Heart left ventricle (tissue), 16 donors: ENCODE data around the gene TDRD6. TPM values are rescaled to one million over a fixed set of nuclear protein-coding genes. Genes with fewer than 3 reads are reported as not detected.

Source experiments
- ATAC-seq, 4 donors: fragments of 200-7000 bp; cut with Tn5 transposase; one replicate each; pipeline ENCODE4 v1.9.1; 2020 to 2022; ENCODE audit warnings: moderate library complexity in 4 of 4, mild to moderate bottlenecking in 3 of 4, moderate number of reproducible peaks in 1 of 4
- DNase-seq, 5 donors: peaks; one replicate each; pipeline ENCODE4 v3.0.0-alpha.2; 2020
- H3K27ac ChIP-seq, 12 donors: fragments of 200-600 bp; sonication (generic) in 4 of 12; one replicate each; pipeline versions ENCODE4 v1.5.0 to v1.8.0; 2016 to 2022; ENCODE audit warnings: mild to moderate bottlenecking in 2 of 12
- H3K27me3 ChIP-seq, 9 donors: fragments of 200-600 bp; sonication (generic) in 2 of 9; one replicate each; pipeline versions ENCODE4 v1.5.1 to v1.8.0; 2016 to 2022; ENCODE audit warnings: mild to moderate bottlenecking in 3 of 9
- H3K36me3 ChIP-seq, 9 donors: fragments of 200-600 bp; sonication (generic) in 2 of 9; one replicate each; pipeline versions ENCODE4 v1.5.0 to v1.8.0; 2018 to 2022; ENCODE audit warnings: mild to moderate bottlenecking in 2 of 9
- H3K4me1 ChIP-seq, 12 donors: fragments of 200-600 bp; sonication (generic) in 4 of 12; one replicate each; pipeline versions ENCODE4 v1.5.0 to v1.8.0; 2016 to 2022; ENCODE audit warnings: mild to moderate bottlenecking in 3 of 12
- H3K4me3 ChIP-seq, 12 donors: fragments of 200-600 bp; sonication (generic) in 4 of 12; one replicate each; pipeline versions ENCODE4 v1.5.0 to v1.8.0; 2017 to 2022; ENCODE audit warnings: mild to moderate bottlenecking in 9 of 12, moderate library complexity in 4 of 12
- H3K9me3 ChIP-seq, 12 donors: fragments of 200-600 bp; sonication (generic) in 4 of 12; one replicate each; pipeline versions ENCODE4 v1.5.0 to v1.8.0; 2016 to 2022; ENCODE audit warnings: mild to moderate bottlenecking in 1 of 12
- CTCF ChIP-seq, 12 donors: fragments of 200-600 bp; sonication (generic) in 4 of 12; IDR thresholded peaks; one replicate each; pipeline versions ENCODE4 v1.5.0 to v1.8.0; 2018 to 2022; ENCODE audit warnings: antibody characterized with exemption in 12 of 12, mild to moderate bottlenecking in 5 of 12
- POLR2A ChIP-seq, 2 donors: fragments of 450-650 bp; IDR thresholded peaks; one replicate each; pipeline ENCODE4 v1.6.1; 2017; ENCODE audit warnings: antibody characterized with exemption in 2 of 2, mild to moderate bottlenecking in 2 of 2, moderate library complexity in 2 of 2
- WGBS, 4 donors: extraction: QIAGEN DNeasy Blood & Tissue Kit in 2 of 4; methylation state at CpG; one replicate each; pipeline versions ENCODE4 v1.1.5 to v1.1.7; 2013 to 2018; 5-methylcytosine and 5-hydroxymethylcytosine counted together
- intact Hi-C, 10 donors: fragments of 100-400 bp; cut with DNase I; formaldehyde crosslinking; loops; one replicate each; pipeline versions ENCODE4 v1.11.1 to v1.14.2; 2022
- polyA plus RNA-seq, 2 donors: library from polyadenylated mRNA; stranded (reverse); fragments of 200-250 nt; gene quantifications; one replicate each; pipeline ENCODE4 v1.2.3, GENCODE V29; 2013
- total RNA-seq, 9 donors: library from RNA; depleted of rRNA in 2 of 9; stranded (reverse); fragments of >200 nt in 2 of 9; fragmentation: NEBNext Ultra II Directional in 3 of 9; extraction: Animal tissue kit (Norgen Biotek cat#: 25700) in 3 of 9; gene quantifications; one replicate each; pipeline versions ENCODE4 v1.1.0 to v1.2.4, GENCODE V29; 2016 to 2023
- donor health status: ischemic (EF 13 %, LVEDD 7.1; RV severe dilation, severe dysfunction).
- donor health status: healthy with polysubstance abuse.
- donor health status: DM: no; HTN: yes; CAD: no.
- donor health status: DM: no; HTN: no; CAD: no.
- donor health status: ischemic (EF 25% LVEDD 6.9; RV normal size, moderate dysfunction).
- donor health status: ischemic (EF 25% LVEDD 5.7; RV mildly dilated, moderate dysfunction).
- donor health status: healthy.
- donor health status: DM: yes; HTN: yes; CAD: no.
- donor health status: ischemic (EF 35%, LVEDD 5.7; RV mildly dilated, moderate dysfunction).
- donor health status: nonischemic (EF 11% LVEDD 7.7; RV severe dilation, severe dysfunction).
- donor health status: DM: yes; HTN: yes; CAD: no.
- donor health status: PGD.
- donor health status: ischemic (EF 29% LVEDD 5.4; RV normal size, mild dysfunction).
- donor health status: nonischemic (EF 23%, LVEDD 6.1; RV moderate dilation, normal function).

Gene TDRD6
- total and polyA plus RNA-seq, 11 donors = 0.08 to 1.5 (median 0.52) TPM

- intact Hi-C loops = no loop called here
- Histone ChIP-seq H3K4me1 (no peaks in the 10 kb centered on the region), H3K4me3 (no peak overlapping the region), H3K9me3 (no peaks in the 10 kb centered on the region), H3K27me3 (no peaks in the 10 kb centered on the region), H3K36me3 (no peaks in the 10 kb centered on the region), H3K27ac (no peak overlapping the region)
- DNase-seq (no peak), ATAC-seq (no peak)
- TF ChIP-seq POLR2A (IDR thresholded peaks at IDR 0.05) (no peak), CTCF (IDR thresholded peaks at IDR 0.05) (no peak)
- WGBS, 4 donors = 85 to 87% (median 85%) methylated on average over 2 of the region's 2 CpGs
Measured at GRCh38 chr6:46690141-46690755, 2.6 kb downstream of the TDRD6 start.

GRCh38 chr6:46690911-46691451 is 3.3 kb downstream of the TDRD6 start:
- Histone ChIP-seq H3K9me3 (no peaks in the 10 kb centered on the region), H3K27ac (no peak overlapping the region), H3K4me3 (no peak overlapping the region), H3K4me1 (no peaks in the 10 kb centered on the region), H3K27me3 (no peaks in the 10 kb centered on the region), H3K36me3 (no peaks in the 10 kb centered on the region)
- TF ChIP-seq POLR2A (IDR thresholded peaks at IDR 0.05) (no peak), CTCF (IDR thresholded peaks at IDR 0.05) (no peak)
- intact Hi-C loops = no loop called here
- ATAC-seq (no peak), DNase-seq (no peak)
- WGBS, 4 donors = 64 to 75% (median 71%) methylated on average over 1 of the region's 1 CpG

- no peaks in the 10 kb centered on the region for H3K9me3 ChIP-seq
- H3K4me1 ChIP-seq = peaks cover 0 to 7% (median 0%) of the 10 kb centered on the region in 12 donors
- DNase-seq = no peak
- H3K27ac ChIP-seq = no peak overlapping the region
- no peak overlapping the region for H3K4me3 ChIP-seq
- peaks cover 0 to 4% (median 0%) of the 10 kb centered on the region in 9 donors for H3K36me3 ChIP-seq
- WGBS, 4 donors = 71 to 94% (median 86%) methylated on average over 1 of the region's 1 CpG
- no peak for ATAC-seq
- H3K27me3 ChIP-seq = no peaks in the 10 kb centered on the region
- intact Hi-C loops = loop anchor here in 5 of 10 donors (5.0 to 10.0 kb wide), 5 partner anchors 75 to 345 kb away; partner anchors contain the start of gene ADGRF1 (in 1 of the 5)
- TF ChIP-seq POLR2A (IDR thresholded peaks at IDR 0.05) = no peak
- no peak for TF ChIP-seq CTCF (IDR thresholded peaks at IDR 0.05)
Measured at GRCh38 chr6:46699970-46700369, 12.3 kb downstream of the TDRD6 start.

- H3K4me1 ChIP-seq = peaks cover 0 to 7% (median 0%) of the 10 kb centered on the region in 12 donors
- ATAC-seq = peak in 3 of 4 donors; percentile 41 to 75 (median 56)
- H3K36me3 ChIP-seq = peaks cover 0 to 4% (median 0%) of the 10 kb centered on the region in 9 donors
- no peaks in the 10 kb centered on the region for H3K9me3 ChIP-seq
- DNase-seq = no peak
- no peak overlapping the region for H3K4me3 ChIP-seq
- no peaks in the 10 kb centered on the region for H3K27me3 ChIP-seq
- intact Hi-C loops = loop anchor here in 5 of 10 donors (2.0 to 10.0 kb wide), 6 partner anchors 70 to 340 kb away; partner anchors contain the start of gene ADGRF1 (in 1 of the 5)
- H3K27ac ChIP-seq = no peak overlapping the region
- WGBS, 4 donors = 1 to 11% (median 4%) methylated on average over 3 of the region's 3 CpGs
- peak in 7 of 12 donors; percentile 12 to 34 (median 18) for TF ChIP-seq CTCF (IDR thresholded peaks at IDR 0.05)
- TF ChIP-seq POLR2A (IDR thresholded peaks at IDR 0.05) = no peak
Measured at GRCh38 chr6:46704562-46704961, 16.9 kb downstream of the TDRD6 start.
